HepG2 (cell line): ENCODE measurements around the gene FLRT3.

Experiments used
- ATF1 ChIP-seq: IDR thresholded peaks from 2 replicates; pipeline ENCODE4 v1.6.1; 2016; ENCODE audit warnings: mild to moderate bottlenecking, control low read depth
- BCL6 ChIP-seq: IDR thresholded peaks from 2 replicates; pipeline ENCODE4 v1.6.1; 2016; ENCODE audit warnings: missing genetic modification reagents, missing compliant biosample characterization
- DNMT1 ChIP-seq: sonication (generic); formaldehyde crosslinking; IDR thresholded peaks from 2 replicates; pipeline ENCODE4 v1.5.1; 2020; ENCODE audit warnings: mild to moderate bottlenecking, missing genetic modification reagents
- HNRNPH1 ChIP-seq: fragments of 200-400 bp; formaldehyde crosslinking; optimal IDR thresholded peaks from 2 replicates; pipeline ENCODE3; 2017; ENCODE audit warnings: mild to moderate bottlenecking, low read depth, low read length
- MLX ChIP-seq: IDR thresholded peaks from 2 replicates; pipeline ENCODE4 v1.6.1; 2016
- NCOA5 ChIP-seq: sonication (generic); formaldehyde crosslinking; IDR thresholded peaks from 2 replicates; pipeline ENCODE4 v1.4.0; 2020; ENCODE audit warnings: missing genetic modification reagents
- NFE2 ChIP-seq: sonication (generic); formaldehyde crosslinking; IDR thresholded peaks from 2 replicates; pipeline ENCODE4 v1.4.0; 2020; ENCODE audit warnings: missing genetic modification reagents
- ZNF274 ChIP-seq: sonication (generic); formaldehyde crosslinking; IDR thresholded peaks from 2 replicates; pipeline ENCODE4 v1.5.1; 2020; ENCODE audit warnings: mild to moderate bottlenecking, missing genetic modification reagents
- ZNF431 ChIP-seq: sonication (generic); formaldehyde crosslinking; IDR thresholded peaks from 2 replicates; pipeline ENCODE4 v1.9.0; 2022; ENCODE audit warnings: missing genetic modification reagents, low read depth, mild to moderate bottlenecking, borderline replicate concordance
- ZNF724P ChIP-seq: sonication (generic); formaldehyde crosslinking; IDR thresholded peaks from 2 replicates; pipeline ENCODE4 v1.8.0; 2022; ENCODE audit warnings: missing genetic modification reagents, borderline replicate concordance
- TF ChIP-seq, protein P1 (sequence below): sonication (generic); formaldehyde crosslinking; IDR thresholded peaks from 2 replicates; pipeline ENCODE4 v1.5.0; 2020; ENCODE audit warnings: mild to moderate bottlenecking, missing genetic modification reagents, moderate library complexity
- TF ChIP-seq, protein P2 (sequence below), 2 experiments: IDR thresholded peaks; 2 replicates each; pipeline ENCODE4 v1.6.1; 2011 to 2012; ENCODE audit warnings: low read length in 2 of 2, borderline replicate concordance in 1 of 2, low read depth in 1 of 2, mild to moderate bottlenecking in 1 of 2, moderate library complexity in 1 of 2
- TF ChIP-seq, protein P3 (sequence below): sonication (generic); formaldehyde crosslinking; IDR thresholded peaks from 2 replicates; pipeline ENCODE4 v1.9.0; 2021; ENCODE audit warnings: missing genetic modification reagents, borderline replicate concordance

GRCh38 chr20:14361509-14362345, 24.3 kb upstream of the FLRT3 start:
- TF ChIP-seq ATF1 (CRISPR knock-in tag) (no peak), NCOA5 (CRISPR knock-in tag) (no peak), MLX (CRISPR knock-in tag) (no peak), BCL6 (CRISPR knock-in tag) (no peak), HNRNPH1 (no peak), NFE2 (CRISPR knock-in tag) (no peak), ZNF274 (CRISPR knock-in tag) (no peak), ZNF724P (CRISPR knock-in tag) (no peak), DNMT1 (CRISPR knock-in tag) (no peak), ZNF431 (CRISPR knock-in tag) (no peak)
- TF ChIP-seq, protein P1, sequence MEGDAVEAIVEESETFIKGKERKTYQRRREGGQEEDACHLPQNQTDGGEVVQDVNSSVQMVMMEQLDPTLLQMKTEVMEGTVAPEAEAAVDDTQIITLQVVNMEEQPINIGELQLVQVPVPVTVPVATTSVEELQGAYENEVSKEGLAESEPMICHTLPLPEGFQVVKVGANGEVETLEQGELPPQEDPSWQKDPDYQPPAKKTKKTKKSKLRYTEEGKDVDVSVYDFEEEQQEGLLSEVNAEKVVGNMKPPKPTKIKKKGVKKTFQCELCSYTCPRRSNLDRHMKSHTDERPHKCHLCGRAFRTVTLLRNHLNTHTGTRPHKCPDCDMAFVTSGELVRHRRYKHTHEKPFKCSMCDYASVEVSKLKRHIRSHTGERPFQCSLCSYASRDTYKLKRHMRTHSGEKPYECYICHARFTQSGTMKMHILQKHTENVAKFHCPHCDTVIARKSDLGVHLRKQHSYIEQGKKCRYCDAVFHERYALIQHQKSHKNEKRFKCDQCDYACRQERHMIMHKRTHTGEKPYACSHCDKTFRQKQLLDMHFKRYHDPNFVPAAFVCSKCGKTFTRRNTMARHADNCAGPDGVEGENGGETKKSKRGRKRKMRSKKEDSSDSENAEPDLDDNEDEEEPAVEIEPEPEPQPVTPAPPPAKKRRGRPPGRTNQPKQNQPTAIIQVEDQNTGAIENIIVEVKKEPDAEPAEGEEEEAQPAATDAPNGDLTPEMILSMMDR = no peak
- TF ChIP-seq, protein P2, sequence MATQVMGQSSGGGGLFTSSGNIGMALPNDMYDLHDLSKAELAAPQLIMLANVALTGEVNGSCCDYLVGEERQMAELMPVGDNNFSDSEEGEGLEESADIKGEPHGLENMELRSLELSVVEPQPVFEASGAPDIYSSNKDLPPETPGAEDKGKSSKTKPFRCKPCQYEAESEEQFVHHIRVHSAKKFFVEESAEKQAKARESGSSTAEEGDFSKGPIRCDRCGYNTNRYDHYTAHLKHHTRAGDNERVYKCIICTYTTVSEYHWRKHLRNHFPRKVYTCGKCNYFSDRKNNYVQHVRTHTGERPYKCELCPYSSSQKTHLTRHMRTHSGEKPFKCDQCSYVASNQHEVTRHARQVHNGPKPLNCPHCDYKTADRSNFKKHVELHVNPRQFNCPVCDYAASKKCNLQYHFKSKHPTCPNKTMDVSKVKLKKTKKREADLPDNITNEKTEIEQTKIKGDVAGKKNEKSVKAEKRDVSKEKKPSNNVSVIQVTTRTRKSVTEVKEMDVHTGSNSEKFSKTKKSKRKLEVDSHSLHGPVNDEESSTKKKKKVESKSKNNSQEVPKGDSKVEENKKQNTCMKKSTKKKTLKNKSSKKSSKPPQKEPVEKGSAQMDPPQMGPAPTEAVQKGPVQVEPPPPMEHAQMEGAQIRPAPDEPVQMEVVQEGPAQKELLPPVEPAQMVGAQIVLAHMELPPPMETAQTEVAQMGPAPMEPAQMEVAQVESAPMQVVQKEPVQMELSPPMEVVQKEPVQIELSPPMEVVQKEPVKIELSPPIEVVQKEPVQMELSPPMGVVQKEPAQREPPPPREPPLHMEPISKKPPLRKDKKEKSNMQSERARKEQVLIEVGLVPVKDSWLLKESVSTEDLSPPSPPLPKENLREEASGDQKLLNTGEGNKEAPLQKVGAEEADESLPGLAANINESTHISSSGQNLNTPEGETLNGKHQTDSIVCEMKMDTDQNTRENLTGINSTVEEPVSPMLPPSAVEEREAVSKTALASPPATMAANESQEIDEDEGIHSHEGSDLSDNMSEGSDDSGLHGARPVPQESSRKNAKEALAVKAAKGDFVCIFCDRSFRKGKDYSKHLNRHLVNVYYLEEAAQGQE (IDR thresholded peaks at IDR 0.05; ENCODE audit: borderline replicate concordance in 1 of 2, low read depth in 1 of 2, low read length in 2 of 2) = no peak
- TF ChIP-seq, protein P3, sequence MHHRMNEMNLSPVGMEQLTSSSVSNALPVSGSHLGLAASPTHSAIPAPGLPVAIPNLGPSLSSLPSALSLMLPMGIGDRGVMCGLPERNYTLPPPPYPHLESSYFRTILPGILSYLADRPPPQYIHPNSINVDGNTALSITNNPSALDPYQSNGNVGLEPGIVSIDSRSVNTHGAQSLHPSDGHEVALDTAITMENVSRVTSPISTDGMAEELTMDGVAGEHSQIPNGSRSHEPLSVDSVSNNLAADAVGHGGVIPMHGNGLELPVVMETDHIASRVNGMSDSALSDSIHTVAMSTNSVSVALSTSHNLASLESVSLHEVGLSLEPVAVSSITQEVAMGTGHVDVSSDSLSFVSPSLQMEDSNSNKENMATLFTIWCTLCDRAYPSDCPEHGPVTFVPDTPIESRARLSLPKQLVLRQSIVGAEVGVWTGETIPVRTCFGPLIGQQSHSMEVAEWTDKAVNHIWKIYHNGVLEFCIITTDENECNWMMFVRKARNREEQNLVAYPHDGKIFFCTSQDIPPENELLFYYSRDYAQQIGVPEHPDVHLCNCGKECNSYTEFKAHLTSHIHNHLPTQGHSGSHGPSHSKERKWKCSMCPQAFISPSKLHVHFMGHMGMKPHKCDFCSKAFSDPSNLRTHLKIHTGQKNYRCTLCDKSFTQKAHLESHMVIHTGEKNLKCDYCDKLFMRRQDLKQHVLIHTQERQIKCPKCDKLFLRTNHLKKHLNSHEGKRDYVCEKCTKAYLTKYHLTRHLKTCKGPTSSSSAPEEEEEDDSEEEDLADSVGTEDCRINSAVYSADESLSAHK (CRISPR knock-in tag) = no peak
